ENCODE data around the gene RBBP8NL.

RBBP8NL gene

DNA sequence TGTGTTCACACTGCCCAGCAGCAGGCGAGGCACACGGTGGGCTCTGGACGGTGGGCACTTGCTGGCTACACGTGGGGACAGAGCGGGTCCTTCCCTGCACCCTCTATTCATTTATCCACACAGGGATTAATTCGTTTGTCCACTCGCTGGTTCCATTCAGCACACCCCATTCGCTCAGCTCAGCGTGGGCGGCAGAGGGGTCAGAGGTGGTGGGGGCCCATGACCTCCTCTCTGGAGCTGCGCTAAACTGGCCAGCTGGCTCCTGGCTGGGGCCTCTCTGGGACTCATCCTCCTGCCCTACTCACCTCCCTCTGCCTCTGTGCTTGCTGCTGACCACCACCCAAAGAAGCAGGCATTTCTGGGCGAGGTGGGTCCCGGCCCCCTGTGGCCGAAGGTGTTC is 21.4 kb upstream of the RBBP8NL start:
- TF ChIP-seq, protein P1, sequence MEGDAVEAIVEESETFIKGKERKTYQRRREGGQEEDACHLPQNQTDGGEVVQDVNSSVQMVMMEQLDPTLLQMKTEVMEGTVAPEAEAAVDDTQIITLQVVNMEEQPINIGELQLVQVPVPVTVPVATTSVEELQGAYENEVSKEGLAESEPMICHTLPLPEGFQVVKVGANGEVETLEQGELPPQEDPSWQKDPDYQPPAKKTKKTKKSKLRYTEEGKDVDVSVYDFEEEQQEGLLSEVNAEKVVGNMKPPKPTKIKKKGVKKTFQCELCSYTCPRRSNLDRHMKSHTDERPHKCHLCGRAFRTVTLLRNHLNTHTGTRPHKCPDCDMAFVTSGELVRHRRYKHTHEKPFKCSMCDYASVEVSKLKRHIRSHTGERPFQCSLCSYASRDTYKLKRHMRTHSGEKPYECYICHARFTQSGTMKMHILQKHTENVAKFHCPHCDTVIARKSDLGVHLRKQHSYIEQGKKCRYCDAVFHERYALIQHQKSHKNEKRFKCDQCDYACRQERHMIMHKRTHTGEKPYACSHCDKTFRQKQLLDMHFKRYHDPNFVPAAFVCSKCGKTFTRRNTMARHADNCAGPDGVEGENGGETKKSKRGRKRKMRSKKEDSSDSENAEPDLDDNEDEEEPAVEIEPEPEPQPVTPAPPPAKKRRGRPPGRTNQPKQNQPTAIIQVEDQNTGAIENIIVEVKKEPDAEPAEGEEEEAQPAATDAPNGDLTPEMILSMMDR (conservative IDR thresholded peaks at IDR 0.05; ENCODE audit: low read depth, low read length): no peak
- DNase-seq (ENCODE audit: low read depth): no peak

DNA sequence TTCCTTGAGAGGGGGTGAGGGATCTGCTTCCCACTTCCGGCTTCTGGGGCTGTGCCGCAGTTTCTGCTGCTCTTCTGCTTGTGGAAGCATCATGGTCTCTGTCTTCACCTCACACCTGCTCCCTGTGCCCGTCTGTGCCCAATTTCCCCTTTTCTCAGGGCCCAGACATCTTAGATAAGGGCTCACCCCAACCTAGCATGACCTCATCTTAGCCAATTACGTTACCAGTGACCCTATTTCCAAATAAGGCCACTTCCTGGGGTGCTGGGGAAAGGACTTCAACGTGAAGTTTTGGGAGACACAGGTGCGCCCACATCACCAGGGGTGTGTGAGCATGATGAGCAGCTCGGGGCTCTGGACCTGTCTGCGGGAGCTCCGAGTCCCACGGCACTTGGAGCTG is 20.7 kb upstream of the RBBP8NL start:
- DNase-seq (ENCODE audit: low read depth): no peak
- TF ChIP-seq, protein P1 (conservative IDR thresholded peaks at IDR 0.05; ENCODE audit: low read depth, low read length): no peak
- no peak overlapping the region for H3K4me3 ChIP-seq (ENCODE audit: low read length)

More for the DNA sequence above, 21.4 kb upstream of the RBBP8NL start:
- H3K4me3 ChIP-seq (ENCODE audit: low read length): no peak overlapping the region

DNA sequence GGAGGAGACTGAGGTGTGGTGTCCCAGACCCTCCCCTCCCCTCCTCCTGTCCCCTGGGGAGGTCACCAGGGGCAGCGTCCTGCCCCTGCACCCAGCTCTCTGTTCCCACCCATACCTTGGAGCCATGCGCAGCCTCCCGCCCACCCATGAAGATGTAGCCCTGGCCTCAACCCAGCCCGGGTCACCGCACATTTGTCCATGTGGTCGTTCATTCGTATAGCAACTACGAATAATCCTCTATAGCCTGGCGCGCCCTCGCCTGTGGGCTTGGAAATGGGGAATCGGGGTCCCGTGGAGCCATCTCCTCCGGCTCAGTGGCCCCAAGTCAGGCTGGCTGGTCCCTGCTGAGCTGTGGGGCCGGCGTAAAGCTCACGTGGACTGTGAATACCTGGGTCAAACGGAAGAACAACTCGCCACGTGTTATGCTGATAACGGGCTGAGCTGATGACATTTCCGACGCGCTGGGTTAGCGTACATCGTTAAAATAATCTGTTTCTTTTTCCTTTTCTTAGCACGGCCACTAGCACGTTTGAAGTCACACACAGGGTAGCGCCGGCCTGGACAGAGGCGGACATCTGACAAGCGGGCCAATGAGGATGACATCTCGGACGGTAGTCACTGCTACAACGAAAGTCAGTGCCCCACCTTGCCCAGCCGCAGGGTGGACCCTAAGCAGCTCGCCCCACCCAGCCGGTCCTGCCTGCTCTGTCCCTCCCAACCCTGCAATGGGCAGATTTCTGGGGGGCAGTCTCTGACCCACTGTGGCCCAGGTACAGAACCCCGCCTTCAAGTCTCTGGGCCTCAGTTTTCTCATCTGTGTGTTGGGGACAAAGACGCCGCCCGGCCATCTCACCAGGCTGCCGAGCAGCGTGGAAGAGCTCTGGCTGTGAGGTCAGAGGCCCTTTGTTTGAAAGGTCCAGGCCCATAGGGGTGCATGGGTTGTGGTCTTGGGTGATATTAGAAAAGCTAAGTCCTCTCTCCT is 19.8 kb upstream of the RBBP8NL start:
- DNase-seq (ENCODE audit: low read depth): no peak
- TF ChIP-seq, protein P1 (conservative IDR thresholded peaks at IDR 0.05; ENCODE audit: low read depth, low read length): no peak
- H3K4me3 ChIP-seq (ENCODE audit: low read length): no peak overlapping the region

DNA sequence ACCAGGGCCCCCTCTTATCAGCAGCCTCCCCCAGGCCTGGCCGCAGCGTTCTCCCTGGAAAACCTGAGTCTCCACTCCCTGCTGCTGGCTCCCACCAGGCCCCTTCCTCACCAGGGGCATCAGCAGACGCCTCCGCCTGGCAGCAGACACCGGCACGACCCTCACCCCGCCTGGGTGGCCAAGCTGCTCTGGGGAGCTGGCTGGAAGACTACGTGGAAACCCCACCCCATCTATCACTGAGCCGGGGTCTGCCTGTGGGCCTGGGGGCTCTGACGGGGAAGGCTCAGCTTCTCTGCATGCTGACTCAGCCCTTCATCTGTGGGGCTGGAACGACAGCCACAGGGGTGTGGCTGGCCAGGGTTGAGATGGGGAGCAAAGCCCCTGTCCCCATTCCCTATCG is 19.1 kb upstream of the RBBP8NL start:
- TF ChIP-seq, protein P1 (conservative IDR thresholded peaks at IDR 0.05; ENCODE audit: low read depth, low read length): no peak
- H3K4me3 ChIP-seq (ENCODE audit: low read length): no peak overlapping the region
- no peak for DNase-seq (ENCODE audit: low read depth)

DNA sequence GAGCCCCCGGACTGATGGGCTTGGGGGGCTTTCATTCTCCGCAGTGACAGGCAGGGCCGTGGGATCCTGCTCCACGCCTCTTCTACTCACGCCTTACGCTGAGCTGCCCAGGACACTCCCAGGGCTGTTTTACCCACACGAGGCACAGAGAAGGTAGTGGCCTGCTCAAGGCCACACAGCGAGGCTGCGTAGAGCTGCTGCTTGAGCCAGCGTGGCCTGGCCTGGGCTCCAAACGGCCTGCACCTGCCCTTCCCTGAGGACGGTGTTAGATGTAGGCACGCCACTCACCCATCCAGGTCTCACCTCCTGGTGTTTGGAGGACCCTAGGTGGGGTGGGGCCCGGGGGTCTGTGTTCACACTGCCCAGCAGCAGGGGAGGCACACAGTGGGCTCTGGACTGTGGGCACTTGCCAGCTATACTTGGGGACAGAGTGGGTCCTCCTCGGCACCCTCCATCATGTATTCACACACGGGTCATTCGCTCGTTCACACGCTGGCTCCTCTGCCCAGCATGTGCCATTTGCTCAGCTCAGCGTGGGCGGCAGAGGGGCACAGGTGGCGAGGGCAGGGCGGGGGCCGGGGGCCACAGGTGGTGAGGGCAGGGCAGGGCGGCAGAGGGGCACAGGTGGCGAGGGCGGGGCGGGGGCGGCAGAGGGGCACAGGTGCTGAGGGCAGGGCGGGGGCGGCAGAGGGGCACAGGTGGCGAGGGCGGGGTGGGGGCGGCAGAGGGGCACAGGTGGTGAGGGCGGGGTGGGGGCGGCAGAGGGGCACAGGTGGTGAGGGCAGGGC is 18.4 kb upstream of the RBBP8NL start:
- no peak overlapping the region for H3K4me3 ChIP-seq (ENCODE audit: low read length)
- TF ChIP-seq, protein P1 (conservative IDR thresholded peaks at IDR 0.05; ENCODE audit: low read depth, low read length): no peak
- no peak for DNase-seq (ENCODE audit: low read depth)

DNA sequence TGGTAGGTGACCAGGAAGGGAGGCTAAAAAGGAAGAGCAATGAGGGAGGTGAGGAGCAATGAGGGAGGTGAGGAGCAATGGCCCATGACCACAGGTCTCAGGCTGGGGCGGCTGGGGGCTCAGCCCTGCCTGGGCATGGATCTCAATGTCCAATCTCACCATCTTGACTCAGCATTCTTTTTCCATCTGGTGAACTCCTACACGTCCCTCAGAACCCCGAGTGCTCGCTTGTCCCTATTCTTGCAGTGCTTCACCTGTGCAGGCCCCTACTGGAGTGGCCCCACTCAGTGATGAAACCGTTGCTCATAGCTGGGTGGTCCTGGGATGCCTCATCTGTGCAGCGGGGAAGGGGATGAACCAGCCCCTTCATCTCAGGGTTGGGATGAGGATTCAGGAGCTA is 16.9 kb upstream of the RBBP8NL start:
- no peak overlapping the region for H3K4me3 ChIP-seq (ENCODE audit: low read length)
- TF ChIP-seq, protein P1 (conservative IDR thresholded peaks at IDR 0.05; ENCODE audit: low read depth, low read length): no peak
- DNase-seq (ENCODE audit: low read depth): no peak

All from retinal pigment epithelial cell (primary cell).